KBM-7 (cell line): ENCODE data around the gene MAD1L1.
"Not testable (repeated sequence)": the region's sequence is repeated elsewhere in the genome, so short reads cannot be mapped to it uniquely, and the experiment has no call there.

Experiments used
- DNase-seq: peaks from one replicate; pipeline ENCODE4 v3.0.0-alpha.2; 2015
- in situ Hi-C: fragments of 300-500 bp; cut with MboI; formaldehyde crosslinking; loops from 2 replicates; pipeline ENCODE4 v1.14.3; 2020; ENCODE audit warnings: low sequenced_read_pairs, low pct_unique_long_range_greater_than_20kb, mixed read lengths

Gene MAD1L1

DNA sequence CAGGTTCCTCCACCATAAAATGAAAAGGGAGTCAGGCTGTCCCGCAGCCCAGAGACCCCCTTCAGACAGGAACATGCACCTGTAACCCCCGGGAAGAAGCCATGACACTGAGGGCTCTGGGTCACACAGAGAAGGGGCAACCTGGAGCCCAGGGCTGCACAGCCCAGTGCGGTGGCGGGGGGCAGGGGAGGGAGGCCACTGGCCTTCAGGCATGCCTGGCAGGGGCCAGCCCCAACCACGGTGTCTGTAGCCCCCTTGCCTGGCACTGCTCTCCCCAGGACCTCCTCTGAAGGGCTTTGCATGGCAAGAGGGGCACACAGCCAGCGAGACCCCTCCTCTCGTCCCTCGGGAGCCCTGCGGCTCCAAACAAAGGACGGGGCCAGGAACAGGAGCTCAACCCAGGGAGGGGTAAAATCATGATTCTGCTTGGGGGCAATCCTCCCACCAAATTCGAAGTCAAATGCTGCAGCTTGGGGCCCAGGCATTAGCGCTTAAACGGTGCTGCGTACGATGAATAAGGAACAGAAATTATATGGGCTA is 235.1 kb downstream of the MAD1L1 start:
- DNase-seq, result no peak
- in situ Hi-C loops, result no loop called here

DNA sequence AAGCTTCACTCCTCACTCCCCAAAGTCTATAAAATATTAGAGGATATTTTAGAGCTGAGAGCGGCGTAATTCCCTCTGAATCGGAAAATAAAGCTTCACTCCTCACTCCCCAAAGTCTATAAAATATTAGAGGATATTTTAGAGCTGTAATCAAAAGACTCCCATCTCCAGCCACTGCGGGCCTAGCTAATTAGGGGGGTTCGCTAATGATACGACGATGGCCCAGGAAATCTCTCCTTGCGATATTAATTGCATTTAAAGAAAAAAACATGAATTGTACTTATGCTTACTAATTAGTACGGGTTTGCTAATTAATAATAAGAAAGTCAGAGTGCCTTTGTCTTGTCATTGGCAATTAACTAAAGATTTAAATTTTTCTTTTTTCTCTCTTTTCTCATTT is 235.9 kb downstream of the MAD1L1 start:
- in situ Hi-C loops, result no loop called here

DNA sequence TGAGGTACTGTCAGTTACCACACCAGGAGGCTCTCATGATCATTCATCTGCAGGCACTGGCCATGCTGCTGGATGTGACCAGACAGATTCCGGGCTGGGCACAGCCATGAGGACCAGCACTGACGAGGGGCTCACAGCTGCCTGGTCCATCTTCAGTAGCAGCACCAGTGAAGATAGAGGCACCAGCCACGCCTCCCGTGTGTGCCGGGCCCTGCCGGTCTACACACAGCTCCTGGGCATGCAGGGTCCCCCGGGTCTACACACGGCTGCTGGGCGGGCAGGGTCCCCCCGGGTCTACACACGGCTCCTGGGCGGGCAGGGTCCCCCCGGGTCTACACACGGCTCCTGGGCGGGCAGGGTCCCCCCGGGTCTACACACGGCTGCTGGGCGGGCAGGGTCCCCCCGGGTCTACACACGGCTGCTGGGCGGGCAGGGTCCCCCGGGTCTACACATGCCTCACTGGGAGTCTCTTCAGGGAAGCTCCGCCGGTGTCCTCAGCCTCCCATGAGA is 236.8 kb downstream of the MAD1L1 start:
- in situ Hi-C loops, DNase-seq: not testable (repeated sequence)

More for the DNA sequence above, 235.9 kb downstream of the MAD1L1 start:
- no peak for DNase-seq

DNA sequence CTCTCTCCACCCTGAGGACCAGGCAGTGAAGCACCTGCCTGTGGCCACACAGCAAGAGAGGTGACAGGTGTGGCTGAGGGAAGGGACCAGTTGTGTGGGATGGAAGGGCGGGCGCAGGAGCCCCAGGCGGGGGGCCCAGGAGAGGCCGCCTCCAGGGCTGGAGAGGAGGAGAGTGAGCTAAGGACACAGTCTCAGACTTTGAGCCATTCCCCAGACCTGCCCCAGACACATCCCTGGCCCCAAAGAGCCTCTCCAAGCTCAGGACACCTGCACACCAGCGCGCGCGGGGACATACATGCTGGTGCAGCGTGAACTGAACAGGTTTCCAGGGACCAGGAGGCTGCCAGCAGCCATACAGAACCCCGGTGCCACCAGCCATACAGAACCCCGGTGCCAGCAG is 237.3 kb downstream of the MAD1L1 start:
- in situ Hi-C loops, result no loop called here
- DNase-seq, result no peak

DNA sequence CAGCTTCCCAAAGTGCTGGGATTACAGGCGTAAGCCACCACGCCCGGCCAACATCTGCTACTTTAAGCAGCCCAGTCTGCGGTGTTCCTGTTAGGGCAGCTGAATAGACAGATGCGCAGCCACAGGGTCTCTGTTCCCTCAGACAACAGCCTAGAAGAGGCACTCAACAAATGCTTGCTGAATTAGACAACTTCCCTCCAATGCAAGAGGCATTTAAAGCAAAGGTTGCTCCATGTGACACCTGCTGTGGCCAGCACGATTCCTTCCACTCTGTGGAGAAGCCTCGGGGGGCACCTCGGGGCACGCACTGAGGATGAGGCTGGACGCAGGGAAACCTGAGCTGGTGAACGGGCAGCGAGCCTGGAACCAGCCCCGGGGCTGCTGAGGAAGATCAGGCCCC is 237.8 kb downstream of the MAD1L1 start:
- DNase-seq, result no peak

DNA sequence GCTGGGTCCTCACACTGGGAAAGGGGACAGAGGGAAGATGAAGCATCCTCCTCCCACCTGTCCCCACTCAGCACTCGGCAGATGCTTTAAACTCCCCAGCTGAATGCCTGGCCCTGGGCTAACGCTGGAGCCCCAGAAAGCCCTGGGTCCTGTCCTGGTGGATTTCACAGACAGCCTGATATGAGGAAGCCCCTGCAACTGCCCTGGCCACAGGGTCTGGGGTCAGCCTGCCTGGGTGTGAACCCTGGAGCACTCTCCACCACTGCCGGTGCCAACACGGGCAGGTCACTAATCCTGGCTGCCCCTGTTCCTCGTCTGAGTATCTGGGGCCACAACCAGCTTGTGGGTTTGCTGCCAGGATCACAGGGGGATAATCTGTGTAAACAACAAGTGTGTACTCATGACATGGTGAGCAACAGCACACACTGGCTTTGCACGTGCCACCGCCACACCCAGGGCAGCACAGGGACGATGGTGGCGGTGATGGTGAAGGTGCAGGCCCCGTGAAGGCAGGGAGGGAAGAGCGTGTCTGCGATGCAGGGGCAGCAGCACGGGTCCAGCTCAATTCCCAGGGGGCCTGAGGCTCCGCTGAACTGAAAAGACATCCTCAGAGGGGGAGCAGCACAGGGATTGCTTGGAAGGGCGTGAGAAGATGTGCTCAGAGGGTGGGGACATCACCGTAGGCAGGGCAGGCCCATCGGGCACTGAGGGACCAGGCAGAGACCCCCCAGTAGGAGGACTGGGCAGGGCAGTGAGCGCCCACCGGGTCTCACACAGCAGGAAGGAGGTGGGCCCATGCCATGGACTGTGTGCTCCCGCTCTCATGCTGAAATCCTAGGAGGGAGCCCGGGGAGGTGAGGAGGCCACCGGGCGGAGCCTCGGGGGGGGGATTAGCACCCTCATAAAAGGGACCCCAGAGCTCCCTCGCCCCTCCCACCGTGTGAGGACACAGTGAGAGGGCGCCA is 238.7 kb downstream of the MAD1L1 start:
- no peak for DNase-seq
- in situ Hi-C loops, result no loop called here

More for the DNA sequence above, 237.8 kb downstream of the MAD1L1 start:
- in situ Hi-C loops, result no loop called here

DNA sequence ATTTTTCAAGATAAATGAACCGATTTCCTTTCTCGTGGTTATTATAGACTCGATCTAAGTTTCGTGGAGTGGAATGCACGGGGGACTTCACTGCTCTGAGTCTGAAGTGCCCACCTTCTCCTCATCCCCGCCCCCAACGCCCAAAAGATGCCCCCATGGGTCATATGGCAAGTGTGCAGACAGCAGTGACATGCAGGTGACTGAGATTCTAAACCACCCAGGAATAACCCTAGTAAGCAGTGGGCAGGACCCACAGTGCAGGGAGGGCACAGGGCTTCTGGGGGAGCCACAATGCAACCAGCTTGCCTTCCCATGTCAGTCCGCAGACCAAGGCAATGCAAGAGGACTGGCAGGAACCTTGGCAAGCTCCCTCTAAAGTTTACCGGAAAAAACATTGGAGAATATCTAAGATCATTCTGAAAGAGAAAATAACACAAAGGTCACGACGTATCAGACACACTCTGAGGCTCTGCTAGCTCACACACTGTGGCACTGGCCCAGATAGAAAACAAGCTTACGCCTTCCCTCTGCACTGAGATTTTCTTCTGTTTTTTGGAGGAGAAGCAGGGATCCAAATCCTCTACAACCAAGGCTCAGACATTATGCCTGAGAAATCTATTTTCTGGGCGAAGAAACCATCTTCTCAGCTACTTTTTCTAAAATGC is 239.6 kb downstream of the MAD1L1 start:
- in situ Hi-C loops, result no loop called here
- no peak for DNase-seq

DNA sequence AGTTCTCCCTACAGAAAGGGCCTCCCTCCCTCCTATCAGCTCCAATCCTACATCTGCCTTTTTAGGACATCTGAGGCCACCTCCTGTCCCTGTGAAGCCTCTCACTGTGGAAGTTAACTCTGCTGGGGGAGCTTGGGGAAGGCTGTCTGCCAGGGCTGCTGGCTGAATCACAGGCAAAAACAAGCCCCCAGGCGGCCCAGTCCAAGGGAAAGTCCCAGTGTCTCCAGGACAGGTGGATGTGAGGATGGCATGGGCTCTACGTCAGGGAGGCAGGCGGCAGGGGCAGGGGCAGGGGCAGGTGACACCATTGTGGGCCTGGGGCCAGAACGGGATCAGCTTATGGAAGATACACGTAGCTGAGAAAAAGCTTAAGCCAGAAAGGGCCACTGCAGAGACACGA is 240.2 kb downstream of the MAD1L1 start:
- in situ Hi-C loops, result no loop called here
- DNase-seq, result no peak

DNA sequence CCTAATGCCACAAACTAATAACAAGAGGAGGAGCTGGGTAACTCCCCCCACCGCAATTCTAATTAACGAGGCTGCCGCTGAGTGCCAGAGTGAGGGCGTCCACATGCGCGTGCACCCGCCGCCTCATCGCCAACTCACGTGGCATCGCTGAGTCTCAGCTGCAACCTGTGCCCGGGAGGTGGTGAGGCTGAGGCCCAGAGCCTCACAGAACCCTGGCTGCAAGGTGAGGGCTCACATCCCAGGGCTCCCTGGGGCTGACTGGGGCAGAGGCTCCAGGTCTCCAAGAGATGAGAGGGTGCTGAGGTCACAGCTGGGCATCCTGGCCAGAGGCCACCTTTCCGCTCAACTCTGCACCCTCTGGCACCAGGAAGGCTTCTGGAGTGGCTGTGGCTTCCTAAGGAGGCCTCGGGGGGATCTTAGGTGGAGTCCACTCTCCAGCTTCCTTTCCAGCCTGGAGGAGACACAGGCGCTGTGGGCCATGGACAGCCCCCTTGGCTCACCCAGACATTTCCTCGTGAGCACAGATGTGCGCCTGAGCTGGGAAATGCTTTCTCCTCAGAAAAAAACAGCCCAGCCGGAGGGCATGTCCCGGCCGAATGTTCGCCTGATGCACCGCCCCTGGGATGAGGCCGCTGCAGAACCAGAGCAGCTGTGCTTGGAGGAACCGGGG is 242.6 kb downstream of the MAD1L1 start:
- in situ Hi-C loops, result no loop called here
- no peak for DNase-seq

DNA sequence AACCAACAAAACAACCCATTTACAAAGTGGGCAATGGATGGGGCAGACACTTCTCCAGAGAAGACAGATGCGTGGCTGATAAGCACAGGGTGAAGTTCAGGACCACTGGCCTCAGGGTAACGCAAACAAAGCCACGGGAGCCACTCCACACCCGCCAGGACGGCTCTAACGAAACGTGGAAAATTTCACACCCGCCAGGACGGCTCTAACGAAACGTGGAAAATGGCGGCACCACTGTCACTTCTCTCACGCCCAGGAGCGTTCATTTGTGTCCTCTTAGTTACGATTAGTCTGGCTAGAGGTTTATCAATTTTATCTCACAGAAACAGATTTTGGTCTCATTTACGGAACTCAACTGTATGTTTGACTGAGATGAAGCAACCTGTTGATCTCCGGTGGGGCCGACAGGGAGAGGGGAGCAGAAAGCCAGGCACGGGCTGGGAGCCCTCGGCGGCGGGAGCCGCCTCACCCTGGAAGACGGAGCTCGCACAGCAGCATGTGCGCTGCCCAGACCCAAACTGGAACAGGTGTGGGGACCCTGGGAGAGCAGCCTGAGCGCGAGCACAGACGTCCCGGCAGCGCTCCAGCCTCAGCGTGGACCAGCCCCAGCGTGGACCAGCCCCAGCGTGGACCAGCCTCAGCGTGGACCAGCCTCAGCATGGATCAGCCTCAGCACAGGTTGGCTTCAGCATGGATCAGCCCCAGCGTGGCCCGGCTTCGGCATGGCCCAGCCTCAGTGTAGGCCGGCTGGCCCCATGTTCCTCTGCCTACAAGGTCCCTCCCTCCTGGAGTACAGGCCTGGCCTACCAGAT is 243.5 kb downstream of the MAD1L1 start:
- in situ Hi-C loops, result no loop called here
- DNase-seq, result no peak

DNA sequence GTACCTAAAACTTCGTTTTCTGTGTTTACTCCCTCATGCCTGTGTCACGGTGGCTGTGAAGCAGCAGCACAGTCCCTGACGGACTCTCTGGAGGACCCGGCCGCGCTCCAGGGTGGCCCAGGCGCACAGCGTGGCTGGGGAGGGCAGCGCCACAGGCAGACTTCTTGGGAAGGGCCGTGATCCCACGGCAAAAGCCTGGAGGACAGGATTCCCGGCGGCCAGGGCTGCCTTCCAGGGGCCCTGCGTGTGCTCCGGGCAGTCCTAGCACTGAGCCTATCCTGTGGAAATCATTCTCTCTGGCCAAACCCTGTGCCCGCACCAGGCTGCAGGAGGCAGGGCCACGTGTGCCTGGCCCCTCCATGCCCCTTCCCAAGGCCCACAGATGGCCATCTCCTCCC is 244.2 kb downstream of the MAD1L1 start:
- in situ Hi-C loops, result no loop called here
- DNase-seq, result no peak

DNA sequence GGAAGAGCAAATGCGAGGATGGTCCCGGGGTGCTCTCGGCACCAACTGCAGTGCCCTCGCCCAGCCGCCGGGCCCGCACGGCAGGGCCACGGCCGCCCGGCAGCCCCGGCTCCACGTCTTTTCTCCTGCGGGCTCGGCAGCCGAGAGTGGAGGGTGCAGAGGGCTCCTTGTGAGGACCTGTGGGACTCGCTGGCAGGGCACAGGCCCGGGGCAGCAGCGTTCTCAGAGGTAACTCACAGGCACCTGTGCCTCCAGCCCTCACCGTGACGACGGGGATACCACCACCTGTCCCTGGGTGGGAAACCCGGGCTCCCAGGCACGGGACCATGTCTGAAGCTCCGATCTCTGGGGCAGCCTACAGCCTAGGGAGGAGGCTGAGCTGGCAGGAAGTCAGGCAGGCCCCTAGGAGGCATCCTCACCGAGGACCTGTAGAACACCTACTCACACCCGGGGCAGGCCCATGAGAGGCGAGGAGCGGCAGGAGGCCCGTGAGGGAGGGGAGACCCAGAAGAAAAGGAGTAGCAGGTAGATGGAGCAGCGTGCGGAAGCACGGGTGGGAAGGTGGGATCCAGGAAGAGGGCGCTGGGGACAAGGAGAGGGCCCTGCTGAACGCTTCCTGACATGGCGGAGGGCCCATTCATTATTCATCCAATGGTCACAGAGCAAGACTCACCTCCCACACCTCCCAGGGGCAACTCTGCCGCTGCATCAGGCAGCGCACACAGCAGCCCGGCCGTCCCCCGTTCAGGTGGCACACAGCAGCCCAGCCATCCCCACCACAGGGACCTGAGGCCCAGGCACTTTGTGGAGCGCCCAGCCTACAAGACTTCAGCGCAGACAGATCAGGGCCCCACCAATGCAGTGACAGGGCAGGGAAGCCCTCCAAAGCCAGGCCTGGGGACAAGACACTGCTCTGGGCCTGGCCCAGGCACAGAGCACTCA is 244.9 kb downstream of the MAD1L1 start:
- DNase-seq, result no peak
- in situ Hi-C loops, result no loop called here

DNA sequence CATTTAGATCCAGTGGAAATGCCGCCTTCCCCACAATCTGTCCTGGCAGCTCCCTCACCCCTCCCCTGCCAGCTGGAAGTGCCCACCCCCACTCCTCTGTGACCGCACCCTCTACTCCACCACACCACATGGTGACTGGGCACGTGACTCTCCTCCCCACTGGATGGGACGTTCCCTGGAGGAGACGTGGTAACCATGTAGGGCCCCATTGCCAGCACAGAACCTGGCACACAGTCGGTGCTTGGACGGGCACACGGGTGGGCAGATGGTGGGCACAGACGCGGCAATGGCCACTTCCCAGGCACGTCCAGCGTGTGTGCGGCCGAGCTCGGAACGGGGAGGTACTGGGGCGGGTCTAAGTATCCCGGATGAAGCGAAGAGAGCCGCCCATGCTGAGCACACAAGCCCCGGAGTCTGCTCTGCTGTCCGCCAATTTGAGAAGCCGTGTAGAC is 245.6 kb downstream of the MAD1L1 start:
- in situ Hi-C loops, result no loop called here
- no peak for DNase-seq

DNA sequence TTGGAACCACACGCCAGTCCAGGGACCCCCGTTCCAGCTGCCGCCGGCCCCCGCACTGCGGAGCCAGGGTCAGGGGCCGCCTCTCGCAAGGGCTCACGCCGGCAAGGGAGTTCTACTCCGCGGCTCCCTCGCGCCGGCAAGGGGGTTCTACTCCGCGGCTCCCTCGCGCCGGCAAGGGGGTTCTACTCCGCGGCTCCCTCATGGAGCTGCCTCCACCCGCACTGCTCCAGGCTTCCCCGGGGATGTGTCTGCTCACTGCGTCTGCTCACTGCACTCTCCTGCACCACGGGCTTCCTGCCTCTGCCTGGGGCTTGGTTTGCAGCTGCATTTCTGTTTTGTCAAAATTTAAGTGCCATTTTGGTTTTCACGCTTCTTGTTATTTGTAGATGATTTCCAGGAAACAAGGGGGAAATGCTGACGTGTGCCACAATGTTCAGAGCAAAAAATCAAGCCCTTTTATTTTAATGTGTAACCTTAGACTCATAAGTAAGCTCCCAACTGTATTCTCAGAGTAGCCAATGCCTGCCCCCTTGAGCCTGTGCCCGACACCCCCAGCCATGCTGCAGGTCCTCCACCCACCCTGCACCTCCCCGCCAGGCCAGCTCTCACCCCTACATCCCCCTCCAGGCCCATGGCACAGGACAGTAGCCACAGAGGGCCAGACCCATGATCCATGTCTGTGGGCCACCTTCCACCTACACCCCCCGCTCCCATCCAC is 246.2 kb downstream of the MAD1L1 start:
- in situ Hi-C loops, result no loop called here
- no peak for DNase-seq

DNA sequence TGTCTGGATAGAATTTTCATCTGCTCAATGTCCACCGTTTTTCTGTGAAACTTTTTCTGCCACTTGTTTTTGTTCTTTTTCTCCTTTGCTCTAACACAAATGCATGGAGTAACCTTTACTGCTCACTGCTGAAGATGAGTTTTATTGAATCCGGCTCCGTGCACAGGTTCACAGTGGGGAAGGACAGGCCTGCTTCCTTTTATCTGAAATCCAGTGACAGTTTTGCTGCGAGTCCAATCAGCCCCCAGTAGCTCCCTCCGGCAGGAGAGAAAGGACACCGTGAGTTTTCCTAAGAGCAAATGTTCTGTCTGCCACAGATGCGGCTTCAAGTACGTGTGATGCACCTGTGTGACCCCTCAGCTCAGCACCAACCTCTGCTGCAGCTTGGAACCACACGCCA is 246.8 kb downstream of the MAD1L1 start:
- in situ Hi-C loops, result no loop called here
- no peak for DNase-seq

DNA sequence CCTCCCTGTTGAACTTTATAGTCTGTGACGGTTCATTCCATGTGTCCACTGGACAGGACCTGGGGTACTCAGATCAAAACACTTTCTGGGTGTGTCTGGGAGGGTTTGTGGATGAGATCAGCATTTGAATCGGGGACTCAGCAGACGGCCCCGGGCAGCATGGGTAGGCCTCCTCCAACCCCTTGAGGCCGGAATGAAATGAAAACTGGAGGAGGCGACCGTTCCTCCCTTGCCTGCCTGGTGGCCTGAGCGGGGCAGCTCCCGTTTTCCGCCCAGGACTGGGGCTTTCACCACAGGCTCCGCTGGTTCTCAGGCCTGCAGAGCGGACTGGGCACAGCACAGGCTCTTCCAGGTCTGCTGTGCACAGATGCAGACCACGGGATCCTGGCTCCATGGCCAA is 247.7 kb downstream of the MAD1L1 start:
- in situ Hi-C loops, result no loop called here
- DNase-seq, result no peak

DNA sequence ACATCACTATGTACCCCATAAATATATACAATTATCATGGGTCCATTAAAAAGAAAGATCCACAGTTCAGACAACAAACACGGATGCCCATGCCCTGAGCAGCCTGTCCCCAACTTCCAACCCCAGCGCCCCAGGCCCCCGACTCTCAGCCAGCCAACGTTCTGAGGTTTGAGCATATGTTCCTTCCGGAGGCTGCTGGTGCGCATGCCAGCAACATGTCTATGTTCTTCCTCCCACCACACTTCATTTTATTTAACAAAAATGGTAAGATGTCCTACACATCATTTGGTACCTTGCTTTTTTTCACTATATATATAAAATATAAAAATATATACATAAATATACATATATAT is 250.9 kb downstream of the MAD1L1 start:
- DNase-seq, result no peak
- in situ Hi-C loops, result no loop called here
